GM18499 (cell line): ENCODE results near the gene SPECC1L.
"Not testable (repeated sequence)": the region's sequence is repeated elsewhere in the genome, so short reads cannot be mapped to it uniquely, and the experiment has no call there.

Source experiments
- ATAC-seq: cut with Tn5 transposase; IDR thresholded peaks from one replicate; pipeline ENCODE4 v1.9.1; 2021; ENCODE audit warnings: moderate number of reproducible peaks; ENCODE audit not compliant: insufficient read depth, unreplicated experiment

The SPECC1L gene

DNA sequence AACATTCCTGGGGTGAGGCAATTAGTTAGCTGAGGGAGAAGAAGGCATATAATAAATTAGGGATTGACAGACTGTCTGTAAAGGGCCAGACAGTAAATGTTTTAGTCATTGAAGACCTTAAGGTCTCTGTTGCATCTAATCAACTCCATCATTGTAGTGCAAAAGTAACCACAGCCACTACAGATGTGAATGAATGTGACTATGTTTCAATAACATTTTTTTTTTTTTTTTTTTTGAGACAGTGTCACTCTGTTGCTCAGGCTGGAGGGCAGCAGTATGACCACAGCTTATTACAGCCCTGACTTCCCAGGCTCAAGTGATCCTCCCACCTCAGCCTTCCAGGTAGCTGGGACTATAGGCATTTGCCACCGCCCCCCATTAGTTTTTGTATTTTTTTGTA is 9.7 kb downstream of the SPECC1L start:
- not testable (repeated sequence) for ATAC-seq

DNA sequence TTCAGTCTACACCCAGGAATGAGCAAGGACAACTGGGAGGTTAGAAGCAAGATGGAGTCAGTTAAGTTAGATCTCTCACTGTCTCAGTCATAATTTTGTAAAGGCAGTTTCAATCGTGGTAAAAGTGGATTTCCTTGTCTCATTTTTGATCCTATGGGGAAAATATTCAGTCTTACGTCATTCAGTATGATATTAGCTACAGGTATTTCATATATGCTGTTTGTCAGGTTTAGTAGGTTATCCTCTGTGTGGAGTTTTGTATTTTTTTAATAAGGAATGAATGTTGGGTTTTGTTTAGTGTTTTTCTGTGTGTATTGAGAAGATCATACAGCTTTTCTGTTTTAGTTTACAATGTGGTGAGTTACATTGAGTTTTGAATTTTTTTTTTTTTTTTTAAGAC is 11.8 kb downstream of the SPECC1L start:
- ATAC-seq = no peak

DNA sequence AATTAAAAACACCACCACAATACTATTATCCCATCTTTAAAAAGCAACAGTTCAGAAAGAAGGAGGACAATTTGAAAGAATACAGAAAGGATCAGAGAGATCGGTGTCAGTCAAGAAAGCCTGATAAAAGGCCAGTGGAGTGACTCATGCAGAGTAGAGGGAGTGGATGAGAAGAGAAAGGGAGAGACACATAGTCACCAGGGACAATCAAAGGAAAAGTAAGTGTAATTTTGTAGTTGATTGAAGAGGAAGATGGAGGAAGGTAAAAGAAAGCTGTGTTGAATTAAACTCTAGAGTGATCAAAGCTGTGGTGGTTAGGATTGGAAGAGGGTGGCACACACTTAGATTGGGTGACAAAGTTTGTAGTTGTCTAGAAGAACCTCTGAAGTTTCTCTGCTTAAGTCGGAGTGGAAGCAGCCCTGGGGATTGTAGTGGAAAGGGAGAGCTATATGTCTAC is 14.1 kb downstream of the SPECC1L start:
- no peak for ATAC-seq

- no peak for ATAC-seq
Measured at GRCh38 chr22:24285245-24285644, 14.6 kb downstream of the SPECC1L start.

DNA sequence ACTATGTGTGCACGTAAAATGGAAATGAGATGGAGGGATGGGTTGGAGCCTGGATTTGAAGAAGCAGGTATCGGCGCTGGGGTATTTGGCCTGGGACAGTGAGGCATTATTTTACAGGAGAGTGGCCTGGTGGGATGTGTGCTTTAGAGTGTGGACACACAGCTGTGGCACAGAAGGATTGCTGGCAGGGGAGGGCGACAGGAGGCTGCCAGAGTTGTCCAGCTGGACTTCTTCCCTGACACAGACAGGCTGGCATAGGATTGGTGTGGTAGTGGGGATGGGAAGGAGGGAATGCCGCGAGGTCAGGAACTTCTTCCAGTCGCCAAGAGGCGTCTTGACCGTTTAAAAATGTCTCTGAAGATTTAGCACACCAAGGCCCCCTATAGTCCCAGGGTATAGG is 16.6 kb downstream of the SPECC1L start:
- not testable (repeated sequence) for ATAC-seq

DNA sequence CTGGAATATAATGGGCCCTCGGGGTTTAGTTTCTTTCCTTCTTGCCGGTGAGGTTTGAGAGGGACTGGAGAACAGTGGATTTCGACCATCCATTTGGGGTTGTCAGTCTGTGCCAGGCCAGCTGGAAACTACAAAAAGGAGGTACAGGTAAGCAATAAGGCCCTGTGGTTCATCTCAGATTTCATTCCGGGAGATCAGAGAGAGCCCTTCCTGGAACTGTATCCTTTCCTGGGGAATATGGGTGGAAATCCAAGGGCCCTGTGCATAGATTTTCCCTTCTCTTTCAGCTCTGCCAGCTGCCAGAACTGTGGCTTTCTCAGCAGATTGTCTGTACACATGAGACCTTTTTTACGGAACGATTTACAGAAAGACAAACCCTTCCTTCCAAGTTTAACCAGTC is 17.2 kb downstream of the SPECC1L start:
- ATAC-seq = not testable (repeated sequence)

DNA sequence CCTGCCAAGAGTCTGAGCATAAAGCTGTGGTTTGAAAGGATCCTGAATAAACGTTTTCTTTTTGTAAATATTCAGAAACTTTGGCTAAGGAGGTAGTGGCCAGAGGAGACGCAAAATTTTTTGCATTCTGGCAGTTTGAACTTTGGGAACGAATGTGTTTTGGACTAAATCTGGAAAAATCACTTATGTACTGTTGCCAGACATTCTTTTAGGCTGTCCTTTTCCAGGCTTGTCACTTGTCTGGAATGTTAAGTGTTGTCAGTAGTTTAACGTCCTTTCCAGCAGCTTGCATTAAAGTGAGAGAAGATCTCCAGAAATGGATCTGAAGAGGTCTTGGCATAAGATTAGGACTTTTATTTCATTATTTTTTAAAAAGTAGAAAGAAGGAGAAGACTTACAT is 18.5 kb downstream of the SPECC1L start:
- no peak for ATAC-seq

DNA sequence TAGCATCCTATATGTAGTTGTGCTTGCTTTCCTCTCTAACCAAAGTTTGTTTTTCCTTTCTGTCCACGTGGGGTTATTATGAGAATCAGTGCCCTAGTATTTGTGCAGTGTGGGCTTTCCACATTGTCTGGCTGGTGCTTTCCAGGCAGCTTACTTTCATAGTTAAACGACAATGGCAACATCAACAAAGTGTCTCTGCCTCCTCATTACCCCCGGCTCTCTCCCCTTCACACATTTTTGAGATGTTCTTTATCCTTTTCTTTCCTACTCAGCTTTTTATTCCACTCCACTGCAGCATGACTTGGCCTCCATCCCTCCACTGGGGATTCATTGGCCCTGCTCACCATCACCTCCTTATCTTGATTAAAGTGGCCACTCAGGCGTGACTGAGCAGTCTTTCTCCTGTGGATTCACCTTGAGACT is 19.1 kb downstream of the SPECC1L start:
- no peak for ATAC-seq

- ATAC-seq = no peak
Measured at GRCh38 chr22:24290459-24290858, 19.8 kb downstream of the SPECC1L start.

- no peak for ATAC-seq
Measured at GRCh38 chr22:24291515-24292201, 21.0 kb downstream of the SPECC1L start.

DNA sequence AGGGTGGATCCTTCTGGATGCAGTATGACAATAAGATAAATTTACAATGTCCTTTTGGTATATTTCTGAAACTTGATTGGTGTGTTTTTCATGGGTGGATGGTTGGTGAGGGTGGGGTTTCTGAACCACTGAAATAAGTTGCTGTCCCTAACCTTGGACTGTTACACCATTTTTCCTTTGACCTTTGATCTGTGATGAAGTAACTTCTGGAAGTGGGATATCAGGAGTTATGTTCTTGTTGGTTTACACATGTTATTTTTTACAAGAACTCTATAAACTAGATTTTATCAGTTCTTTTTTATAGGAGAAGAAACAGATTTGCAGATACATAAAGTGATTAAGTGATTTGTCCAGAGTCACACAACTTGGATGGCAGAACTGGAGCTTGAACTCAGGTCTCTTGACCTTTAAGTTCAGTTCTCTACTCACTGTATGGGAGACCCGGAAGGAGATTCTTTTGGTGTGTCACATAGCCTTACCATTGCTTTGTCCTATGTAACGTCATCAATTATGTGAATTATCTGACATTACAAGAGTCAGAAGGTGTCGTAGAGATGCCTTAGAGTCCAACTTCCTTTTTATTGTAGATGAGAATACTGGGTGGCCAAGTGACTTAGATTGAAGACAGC is 21.7 kb downstream of the SPECC1L start:
- not testable (repeated sequence) for ATAC-seq

GRCh38 chr22:24294913-24295312 is 24.3 kb downstream of the SPECC1L start:
- not testable (repeated sequence) for ATAC-seq

- not testable (repeated sequence) for ATAC-seq
Measured at GRCh38 chr22:24298497-24299155, 28.0 kb downstream of the SPECC1L start.

DNA sequence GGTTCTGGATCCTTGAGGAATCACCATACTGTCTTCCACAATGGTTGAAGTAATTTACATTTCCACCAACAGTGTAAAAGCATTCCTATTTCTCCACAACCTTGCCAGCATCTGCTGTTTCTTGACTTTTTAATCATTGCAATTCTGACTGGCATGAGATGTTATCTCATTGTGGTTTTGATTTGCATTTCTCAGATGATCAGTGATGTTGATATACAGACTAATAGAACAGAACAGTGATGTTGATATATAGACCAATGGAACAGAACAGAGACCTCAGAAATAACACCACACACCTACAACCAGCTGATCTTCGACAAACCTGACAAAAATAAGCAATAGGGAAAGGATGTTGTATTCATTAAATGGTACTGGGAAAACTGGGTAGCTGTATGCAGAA is 29.9 kb downstream of the SPECC1L start:
- ATAC-seq = not testable (repeated sequence)

- no peak for ATAC-seq
Measured at GRCh38 chr22:24302591-24302990, 32.0 kb downstream of the SPECC1L start.

DNA sequence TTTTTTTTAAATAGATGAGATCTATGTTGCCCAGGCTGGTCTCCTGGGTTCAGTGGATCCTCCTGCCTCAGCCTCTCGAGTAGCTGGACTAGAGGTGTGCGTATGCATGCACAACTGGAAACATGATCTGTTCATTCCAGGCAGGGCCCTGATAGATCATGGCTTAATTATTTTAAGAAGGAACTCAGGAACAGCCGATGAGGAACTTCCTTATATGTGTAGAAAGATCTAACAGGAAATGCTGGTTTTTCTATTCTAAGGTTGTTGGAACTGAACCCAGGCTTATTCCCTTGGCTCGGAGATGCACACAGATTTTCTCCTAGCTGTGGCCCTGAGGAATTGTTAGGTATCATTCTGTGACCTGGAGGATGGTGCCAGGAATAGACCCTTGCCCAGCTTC is 32.4 kb downstream of the SPECC1L start:
- ATAC-seq = no peak

DNA sequence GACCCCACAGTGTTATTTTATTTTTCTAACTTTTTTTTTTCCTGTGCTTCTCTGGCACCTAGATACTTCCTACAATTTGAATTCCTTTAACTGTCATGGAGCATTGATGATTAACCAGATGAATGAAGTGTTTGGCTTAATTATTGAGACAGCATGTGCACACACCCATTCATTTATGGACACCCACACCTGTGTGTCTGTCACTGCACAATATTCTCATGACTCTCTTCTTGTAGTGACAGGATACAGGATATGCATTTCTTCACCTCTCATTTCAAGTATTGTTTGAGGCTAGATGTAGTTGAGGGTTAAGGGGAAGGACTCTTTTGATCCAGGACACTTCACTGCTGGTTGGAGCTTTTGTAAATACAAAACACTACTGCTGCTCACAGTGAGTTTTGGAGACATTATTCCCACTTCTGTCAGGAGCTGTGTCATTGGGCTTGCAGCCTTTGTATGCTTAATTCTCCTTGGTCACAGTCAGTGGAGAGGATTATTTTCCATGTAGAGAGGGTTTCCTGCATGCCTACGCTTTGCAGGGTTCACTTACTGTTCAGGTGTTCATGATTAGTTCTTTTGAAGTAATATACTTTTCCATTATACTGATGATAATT is 33.5 kb downstream of the SPECC1L start:
- ATAC-seq = no peak

- no peak for ATAC-seq
Measured at GRCh38 chr22:24305260-24305692, 34.6 kb downstream of the SPECC1L start.

- ATAC-seq = no peak
Measured at GRCh38 chr22:24310969-24311368, 40.3 kb downstream of the SPECC1L start.

DNA sequence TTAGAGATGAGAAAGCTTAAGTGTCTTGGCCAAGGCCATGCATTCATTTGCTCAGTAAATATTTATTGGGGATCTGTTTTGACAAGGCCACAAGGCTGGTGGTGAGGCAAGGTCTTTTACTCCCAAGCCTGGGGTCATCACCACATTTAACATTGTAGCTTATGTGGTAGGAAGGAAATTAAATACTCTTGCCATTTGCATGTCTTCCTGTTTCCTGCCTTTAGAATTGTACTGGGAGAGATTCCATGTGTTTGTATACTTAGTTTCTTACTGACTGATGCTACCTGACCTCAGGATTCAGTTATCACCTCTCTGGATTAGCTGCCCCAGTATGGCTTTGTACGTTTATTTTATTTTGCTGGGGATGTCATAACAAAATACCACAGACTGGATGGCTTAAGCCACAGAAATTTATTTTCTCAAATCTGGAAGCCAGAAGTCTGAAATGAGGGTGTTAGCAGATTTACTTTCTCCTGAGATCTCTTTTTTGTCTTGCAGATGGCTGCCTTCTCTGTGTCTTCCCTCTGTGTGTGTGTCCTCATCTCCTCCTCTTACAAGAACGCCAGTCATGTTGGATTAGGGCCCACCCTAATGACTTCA is 44.8 kb downstream of the SPECC1L start:
- ATAC-seq = no peak

DNA sequence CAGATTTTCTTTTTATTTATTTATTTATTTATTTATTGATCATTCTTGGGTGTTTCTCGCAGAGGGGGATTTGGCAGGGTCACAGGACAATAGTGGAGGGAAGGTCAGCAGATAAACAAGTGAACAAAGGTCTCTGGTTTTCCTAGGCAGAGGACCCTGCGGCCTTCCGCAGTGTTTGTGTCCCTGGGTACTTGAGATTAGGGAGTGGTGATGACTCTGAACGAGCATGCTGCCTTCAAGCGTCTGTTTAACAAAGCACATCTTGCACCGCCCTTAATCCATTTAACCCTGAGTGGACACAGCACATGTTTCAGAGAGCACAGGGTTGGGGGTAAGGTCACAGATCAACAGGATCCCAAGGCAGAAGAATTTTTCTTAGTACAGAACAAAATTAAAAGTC is 45.6 kb downstream of the SPECC1L start:
- not testable (repeated sequence) for ATAC-seq
